Activated B cell treated with CpG ODN at 0.5 μM for 24 hours (primary cell): Measurements from ENCODE around the gene OR13A1. TPM values are rescaled to one million over a fixed set of nuclear protein-coding genes. Genes with fewer than 3 reads are reported as not detected.
"Not testable (repeated sequence)": the region's sequence is repeated elsewhere in the genome, so short reads cannot be mapped to it uniquely, and the experiment has no call there.

ENCODE experiments used
- ATAC-seq: fragments of 200-7000 bp; cut with Tn5 transposase; one replicate; pipeline ENCODE4 v1.10.0; 2021; ENCODE audit warnings: low read depth, mild to moderate bottlenecking, moderate library complexity
- CTCF ChIA-PET: fragments of 350-600 bp; sonication (Branson Sonifier 250); formaldehyde crosslinking; loops from one replicate; lab custom pipeline; 2021; ENCODE audit warnings: antibody characterized with exemption; lab: Charles Lee
- POLR2A ChIA-PET: fragments of 350-600 bp; sonication (Branson Sonifier 250); formaldehyde crosslinking; loops from one replicate; lab custom pipeline; 2021; ENCODE audit warnings: antibody characterized with exemption; lab: Charles Lee
- DNase-seq: peaks from one replicate; pipeline ENCODE4 v3.0.0; 2022
- H3K27ac Mint-ChIP-seq: one replicate; pipeline ENCODE4 v1.8.0; 2020; ENCODE audit warnings: mixed read lengths
- H3K27me3 Mint-ChIP-seq: one replicate; pipeline ENCODE4 v1.8.0; 2021; ENCODE audit warnings: mixed read lengths
- H3K36me3 Mint-ChIP-seq: one replicate; pipeline ENCODE4 v1.8.0; 2021; ENCODE audit warnings: low read depth, mixed read lengths
- H3K4me1 Mint-ChIP-seq: one replicate; pipeline ENCODE4 v1.8.0; 2021; ENCODE audit warnings: mixed read lengths
- H3K4me3 Mint-ChIP-seq: one replicate; pipeline ENCODE4 v1.8.0; 2020; ENCODE audit warnings: mild to moderate bottlenecking, mixed read lengths
- H3K9me3 Mint-ChIP-seq: one replicate; pipeline ENCODE4 v1.8.0; 2020; ENCODE audit warnings: mixed read lengths
- intact Hi-C: fragments of 100-400 bp; cut with micrococcal nuclease; formaldehyde crosslinking; loops from one replicate; pipeline ENCODE4 v1.15.1; 2024
- total RNA-seq: library from RNA; stranded (reverse); gene quantifications from 2 replicates; pipeline ENCODE4 v1.2.3, GENCODE V29; 2022
- TF ChIP-seq, protein P1 (sequence below): fragments of 200-600 bp; IDR thresholded peaks from one replicate; pipeline ENCODE4 v1.8.0; 2022; ENCODE audit warnings: antibody characterized with exemption, mild to moderate bottlenecking

The OR13A1 gene, protein sequence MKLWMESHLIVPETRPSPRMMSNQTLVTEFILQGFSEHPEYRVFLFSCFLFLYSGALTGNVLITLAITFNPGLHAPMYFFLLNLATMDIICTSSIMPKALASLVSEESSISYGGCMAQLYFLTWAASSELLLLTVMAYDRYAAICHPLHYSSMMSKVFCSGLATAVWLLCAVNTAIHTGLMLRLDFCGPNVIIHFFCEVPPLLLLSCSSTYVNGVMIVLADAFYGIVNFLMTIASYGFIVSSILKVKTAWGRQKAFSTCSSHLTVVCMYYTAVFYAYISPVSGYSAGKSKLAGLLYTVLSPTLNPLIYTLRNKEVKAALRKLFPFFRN
- 0.34 and 0.53 TPM in 2 replicates for total RNA-seq

DNA sequence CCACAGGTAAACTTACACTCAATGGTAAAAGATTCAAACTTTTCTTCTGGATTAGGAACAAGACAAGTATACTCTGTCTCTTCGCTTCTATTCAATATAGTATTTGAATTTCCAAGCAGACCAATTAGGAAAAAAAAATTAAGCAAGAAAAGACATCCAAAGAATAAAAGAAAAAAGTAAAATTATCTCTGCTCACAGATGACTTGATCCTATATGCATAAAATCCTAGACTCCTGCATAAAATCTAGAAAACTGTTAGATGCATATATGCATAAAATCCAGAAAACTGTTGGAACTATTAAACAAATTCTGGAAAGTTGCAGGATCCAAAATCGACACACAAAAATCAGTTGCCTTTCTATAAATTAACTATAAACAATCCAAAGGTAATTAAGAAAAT lies at the start of gene OR13A1:
OR13A1 (minus strand) TSS at position 101 of the 400 bp plus-strand sequence. CDS start 11,186 bp downstream, outside the sequence.
- peaks cover 27% of the 10 kb centered on the region for H3K9me3 Mint-ChIP-seq
- H3K36me3 Mint-ChIP-seq, result peaks cover 6% of the 10 kb centered on the region
- intact Hi-C loops, result no loop called here
- POLR2A ChIA-PET, result no interaction called here
- CTCF ChIA-PET, result no interaction called here
- no peak within 1 kb of the TSS for H3K4me3 Mint-ChIP-seq
- H3K4me1 Mint-ChIP-seq, result no peaks in the 10 kb centered on the region
- no peak within 1 kb of the TSS for H3K27ac Mint-ChIP-seq
- no peaks in the 10 kb centered on the region for H3K27me3 Mint-ChIP-seq
- ATAC-seq (no peak), DNase-seq (no peak)
- TF ChIP-seq, protein P1, sequence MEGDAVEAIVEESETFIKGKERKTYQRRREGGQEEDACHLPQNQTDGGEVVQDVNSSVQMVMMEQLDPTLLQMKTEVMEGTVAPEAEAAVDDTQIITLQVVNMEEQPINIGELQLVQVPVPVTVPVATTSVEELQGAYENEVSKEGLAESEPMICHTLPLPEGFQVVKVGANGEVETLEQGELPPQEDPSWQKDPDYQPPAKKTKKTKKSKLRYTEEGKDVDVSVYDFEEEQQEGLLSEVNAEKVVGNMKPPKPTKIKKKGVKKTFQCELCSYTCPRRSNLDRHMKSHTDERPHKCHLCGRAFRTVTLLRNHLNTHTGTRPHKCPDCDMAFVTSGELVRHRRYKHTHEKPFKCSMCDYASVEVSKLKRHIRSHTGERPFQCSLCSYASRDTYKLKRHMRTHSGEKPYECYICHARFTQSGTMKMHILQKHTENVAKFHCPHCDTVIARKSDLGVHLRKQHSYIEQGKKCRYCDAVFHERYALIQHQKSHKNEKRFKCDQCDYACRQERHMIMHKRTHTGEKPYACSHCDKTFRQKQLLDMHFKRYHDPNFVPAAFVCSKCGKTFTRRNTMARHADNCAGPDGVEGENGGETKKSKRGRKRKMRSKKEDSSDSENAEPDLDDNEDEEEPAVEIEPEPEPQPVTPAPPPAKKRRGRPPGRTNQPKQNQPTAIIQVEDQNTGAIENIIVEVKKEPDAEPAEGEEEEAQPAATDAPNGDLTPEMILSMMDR, result no peak

DNA sequence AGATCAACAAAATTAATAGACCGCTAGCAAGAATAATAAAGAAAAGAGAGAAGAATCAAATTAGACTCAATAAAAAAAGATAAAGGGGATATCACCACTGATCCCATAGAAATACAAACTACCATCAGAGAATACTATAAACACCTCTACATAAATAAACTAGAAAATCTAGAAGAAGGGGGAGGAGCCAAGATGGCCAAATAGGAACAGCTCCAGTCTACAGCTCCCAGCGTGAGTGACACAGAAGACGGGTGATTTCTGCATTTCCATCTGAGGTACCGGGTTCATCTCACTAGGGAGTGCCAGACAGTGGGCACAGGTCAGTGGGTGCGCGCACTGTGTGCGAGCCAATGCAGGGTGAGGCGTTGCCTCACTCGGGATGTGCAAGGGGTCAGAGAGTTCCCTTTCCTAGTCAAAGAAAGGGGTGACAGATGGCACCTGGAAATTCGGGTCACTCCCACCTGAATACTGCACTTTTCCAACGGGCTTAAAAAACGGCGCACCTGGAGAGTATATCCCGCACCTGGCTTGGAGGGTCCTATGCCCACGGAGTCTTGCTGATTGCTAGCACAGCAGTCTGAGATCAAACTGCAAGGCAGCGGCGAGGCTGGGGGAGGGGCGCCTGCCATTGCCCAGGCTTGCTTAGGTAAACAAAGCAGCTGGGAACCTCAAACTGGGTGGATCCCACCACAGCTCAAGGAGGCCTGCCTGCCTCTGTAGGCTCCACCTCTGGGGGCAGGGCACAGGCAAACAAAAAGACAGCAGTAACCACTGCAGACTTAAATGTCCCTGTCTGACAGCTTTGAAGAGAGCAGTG lies 46.8 kb upstream of the OR13A1 start:
- POLR2A ChIA-PET, intact Hi-C loops, H3K4me3 Mint-ChIP-seq, H3K36me3 Mint-ChIP-seq, DNase-seq, H3K9me3 Mint-ChIP-seq, ATAC-seq, CTCF ChIA-PET, H3K27me3 Mint-ChIP-seq, H3K27ac Mint-ChIP-seq: not testable (repeated sequence)
- peaks cover 41% of the 10 kb centered on the region for H3K4me1 Mint-ChIP-seq

DNA sequence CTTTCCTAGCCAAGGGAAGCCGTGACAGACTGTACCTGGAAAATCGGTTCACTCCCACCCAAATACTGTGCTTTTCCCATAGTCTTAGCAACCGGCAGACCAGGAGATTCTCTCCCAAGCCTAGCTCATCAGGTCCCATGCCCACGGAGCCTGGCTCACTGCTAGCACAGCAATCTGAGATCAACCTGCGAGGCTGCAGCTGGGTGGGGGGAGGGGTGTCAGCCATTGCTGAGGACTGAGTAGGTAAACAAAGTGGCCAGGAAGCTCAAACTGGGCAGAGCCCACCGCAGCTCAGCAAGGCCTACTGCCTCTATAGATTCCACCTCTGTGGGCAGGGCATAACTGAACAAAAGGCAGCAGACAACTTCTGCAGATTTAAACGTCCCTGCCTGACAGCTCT lies 43.6 kb upstream of the OR13A1 start:
- CTCF ChIA-PET, result interaction anchor here (1.0 kb wide), 1 partner anchor 106 kb away, joined by 3 read pairs; no protein-coding TSS in a partner anchor

DNA sequence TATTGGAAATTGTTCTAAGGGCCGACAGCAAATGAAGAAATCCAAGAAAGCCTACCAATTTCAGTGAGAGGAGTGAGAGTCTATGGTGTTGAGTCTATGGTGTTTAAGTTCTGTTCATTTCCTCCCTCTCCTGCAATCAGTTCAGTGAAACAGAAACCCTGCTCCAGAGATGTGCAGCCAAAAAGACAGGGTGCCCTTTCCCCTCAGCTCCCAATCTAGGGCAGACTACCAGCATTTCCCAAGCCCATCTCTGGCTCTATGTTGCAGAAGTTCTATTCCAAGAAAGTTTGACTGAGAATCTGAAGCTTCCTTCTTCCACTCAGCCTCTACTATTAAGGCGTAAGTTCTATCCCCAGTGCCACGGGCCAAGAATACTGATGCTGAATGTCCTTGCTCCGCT lies 40.1 kb upstream of the OR13A1 start:
- Mint-ChIP-seq H3K36me3 (no peaks in the 10 kb centered on the region), H3K4me1 (peaks cover 55% of the 10 kb centered on the region), H3K27me3 (no peaks in the 10 kb centered on the region), H3K4me3 (no peak overlapping the region), H3K9me3 (no peaks in the 10 kb centered on the region), H3K27ac (no peak overlapping the region)
- ATAC-seq (no peak), DNase-seq (no peak)
- ChIA-PET CTCF (no interaction called here), POLR2A (no interaction called here)
- TF ChIP-seq, protein P1, result no peak
- intact Hi-C loops, result no loop called here

More for the DNA sequence above, 43.6 kb upstream of the OR13A1 start:
- DNase-seq, H3K27ac Mint-ChIP-seq, H3K27me3 Mint-ChIP-seq, ATAC-seq, H3K4me3 Mint-ChIP-seq, intact Hi-C loops, H3K9me3 Mint-ChIP-seq, H3K36me3 Mint-ChIP-seq: not testable (repeated sequence)
- peaks cover 44% of the 10 kb centered on the region for H3K4me1 Mint-ChIP-seq
- POLR2A ChIA-PET, result interaction anchor here (0.8 to 0.9 kb wide), 2 partner anchors 11 to 64 kb away, joined by 3 to 5 read pairs; no protein-coding TSS in a partner anchor

DNA sequence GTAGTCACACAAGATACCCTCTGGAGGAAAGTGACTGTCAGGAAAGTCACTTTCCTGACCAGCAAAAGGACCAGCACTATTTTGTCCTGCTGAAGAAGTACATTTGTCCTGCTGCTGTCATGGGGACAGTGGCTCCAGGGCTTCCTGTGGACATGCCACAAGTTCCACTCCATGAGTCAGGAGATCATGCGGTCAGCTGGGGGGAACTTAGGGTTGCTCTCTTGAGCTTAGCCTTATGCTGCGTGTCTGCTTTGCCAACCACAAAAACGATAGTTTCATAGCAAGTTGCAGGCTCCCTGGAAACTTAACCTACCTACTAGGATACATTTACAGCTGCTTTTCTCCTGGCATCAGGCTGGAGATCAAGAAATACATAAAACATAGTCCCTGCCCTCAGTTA lies 38.9 kb upstream of the OR13A1 start:
- DNase-seq (no peak), ATAC-seq (no peak)
- no peaks in the 10 kb centered on the region for H3K27me3 Mint-ChIP-seq
- POLR2A ChIA-PET, result interaction anchor here (1.8 kb wide), 1 partner anchor 16 kb away, joined by 6 read pairs; no protein-coding TSS in a partner anchor
- intact Hi-C loops, result no loop called here
- no peaks in the 10 kb centered on the region for H3K36me3 Mint-ChIP-seq
- H3K9me3 Mint-ChIP-seq, result no peaks in the 10 kb centered on the region
- TF ChIP-seq, protein P1, result no peak
- no peak overlapping the region for H3K27ac Mint-ChIP-seq
- peaks cover 48% of the 10 kb centered on the region for H3K4me1 Mint-ChIP-seq
- H3K4me3 Mint-ChIP-seq, result no peak overlapping the region
- CTCF ChIA-PET, result interaction anchor here (1.3 kb wide), 1 partner anchor 110 kb away, joined by 6 read pairs; no protein-coding TSS in a partner anchor
